CD1c-positive myeloid dendritic cell (primary cell): ENCODE data around the gene ETV2.
"Not testable (repeated sequence)": the region's sequence is repeated elsewhere in the genome, so short reads cannot be mapped to it uniquely, and the experiment has no call there.

Source experiments
- DNase-seq: peaks from one replicate; pipeline ENCODE4 v3.0.0-alpha.2; 2016; ENCODE audit errors: extremely low spot score

Gene ETV2, protein sequence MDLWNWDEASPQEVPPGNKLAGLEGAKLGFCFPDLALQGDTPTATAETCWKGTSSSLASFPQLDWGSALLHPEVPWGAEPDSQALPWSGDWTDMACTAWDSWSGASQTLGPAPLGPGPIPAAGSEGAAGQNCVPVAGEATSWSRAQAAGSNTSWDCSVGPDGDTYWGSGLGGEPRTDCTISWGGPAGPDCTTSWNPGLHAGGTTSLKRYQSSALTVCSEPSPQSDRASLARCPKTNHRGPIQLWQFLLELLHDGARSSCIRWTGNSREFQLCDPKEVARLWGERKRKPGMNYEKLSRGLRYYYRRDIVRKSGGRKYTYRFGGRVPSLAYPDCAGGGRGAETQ

DNA sequence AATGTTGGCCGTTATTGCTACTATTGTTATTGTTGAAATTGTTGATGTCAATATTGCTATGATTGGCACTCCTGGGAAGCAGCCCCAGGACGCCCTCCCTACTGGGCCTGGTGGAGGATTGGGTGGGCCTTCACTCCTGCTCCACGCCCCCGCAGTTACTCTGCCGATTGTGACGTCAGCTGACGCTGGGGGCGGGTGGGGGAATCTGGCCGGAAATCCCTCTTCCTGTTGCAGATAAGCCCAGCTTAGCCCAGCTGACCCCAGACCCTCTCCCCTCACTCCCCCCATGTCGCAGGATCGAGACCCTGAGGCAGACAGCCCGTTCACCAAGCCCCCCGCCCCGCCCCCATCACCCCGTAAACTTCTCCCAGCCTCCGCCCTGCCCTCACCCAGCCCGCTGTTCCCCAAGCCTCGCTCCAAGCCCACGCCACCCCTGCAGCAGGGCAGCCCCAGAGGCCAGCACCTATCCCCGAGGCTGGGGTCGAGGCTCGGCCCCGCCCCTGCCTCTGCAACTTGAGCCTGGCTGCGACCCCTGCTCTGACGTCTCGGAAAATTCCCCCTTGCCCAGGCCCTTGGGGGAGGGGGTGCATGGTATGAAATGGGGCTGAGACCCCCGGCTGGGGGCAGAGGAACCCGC is at the start of gene ETV2:
ETV2 (plus strand) TSS at position 231 of the 637 bp plus-strand sequence. CDS start 716 bp downstream, outside the sequence.
- peak; percentile 55 for DNase-seq

DNA sequence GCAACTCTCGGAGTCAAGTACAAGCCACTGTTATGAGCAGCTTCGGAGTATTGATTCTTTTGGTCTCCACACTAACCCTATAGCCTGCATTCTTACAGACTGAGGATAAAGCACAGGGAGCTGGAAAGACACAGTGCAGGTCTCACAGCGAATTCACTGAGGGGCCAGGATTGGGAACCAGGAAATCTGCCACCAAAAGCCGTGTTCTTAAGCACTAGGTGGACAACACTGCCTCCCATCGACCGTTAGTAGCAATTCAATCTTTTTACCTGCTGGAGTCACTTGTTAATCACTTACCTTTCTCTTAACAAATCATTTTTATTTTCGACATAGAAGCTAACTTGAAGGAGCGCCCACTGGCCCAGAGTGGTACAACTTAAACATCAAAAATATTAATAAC is 49.3 kb upstream of the ETV2 start:
- peak; percentile 42 for DNase-seq

DNA sequence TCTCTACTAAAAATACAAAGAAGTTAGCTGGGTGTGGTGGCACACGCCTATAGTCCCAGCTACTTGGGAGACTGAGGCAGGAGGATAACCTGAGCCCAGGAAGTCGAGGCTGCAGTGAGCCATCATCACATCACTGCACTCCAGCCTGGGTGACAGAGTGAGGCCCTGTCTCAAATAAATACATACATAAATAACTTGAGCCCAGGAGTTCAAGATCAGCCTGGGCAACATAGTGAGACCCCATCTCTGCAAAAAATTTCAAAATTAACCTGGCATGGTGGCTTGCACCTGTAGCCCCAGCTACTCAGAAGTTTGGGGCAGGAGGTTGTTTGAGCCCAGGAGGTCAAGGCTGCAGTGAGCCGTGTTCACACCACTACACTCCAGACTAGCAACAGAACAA is 46.5 kb upstream of the ETV2 start:
- DNase-seq, result not testable (repeated sequence)

DNA sequence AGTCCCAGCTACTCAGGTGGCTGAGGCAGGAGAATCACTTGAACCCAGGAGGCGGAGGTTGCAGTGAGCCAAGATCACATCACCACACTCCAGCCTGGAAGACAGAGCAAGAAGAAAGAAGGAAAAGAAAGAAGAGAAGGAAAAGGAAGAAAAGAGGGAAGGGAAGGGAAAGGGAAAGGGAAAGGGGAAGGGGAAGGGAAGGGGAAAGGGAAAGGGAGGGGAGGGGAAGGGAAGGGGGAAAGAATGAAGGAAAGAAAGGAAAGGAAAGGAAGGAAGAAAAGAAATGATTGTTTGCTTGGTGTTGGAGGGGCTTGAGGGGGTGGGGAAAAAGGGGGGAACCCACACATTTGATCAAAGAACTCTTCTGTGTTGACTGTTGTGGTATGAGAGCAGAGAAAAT is 45.6 kb upstream of the ETV2 start:
- no peak for DNase-seq

DNA sequence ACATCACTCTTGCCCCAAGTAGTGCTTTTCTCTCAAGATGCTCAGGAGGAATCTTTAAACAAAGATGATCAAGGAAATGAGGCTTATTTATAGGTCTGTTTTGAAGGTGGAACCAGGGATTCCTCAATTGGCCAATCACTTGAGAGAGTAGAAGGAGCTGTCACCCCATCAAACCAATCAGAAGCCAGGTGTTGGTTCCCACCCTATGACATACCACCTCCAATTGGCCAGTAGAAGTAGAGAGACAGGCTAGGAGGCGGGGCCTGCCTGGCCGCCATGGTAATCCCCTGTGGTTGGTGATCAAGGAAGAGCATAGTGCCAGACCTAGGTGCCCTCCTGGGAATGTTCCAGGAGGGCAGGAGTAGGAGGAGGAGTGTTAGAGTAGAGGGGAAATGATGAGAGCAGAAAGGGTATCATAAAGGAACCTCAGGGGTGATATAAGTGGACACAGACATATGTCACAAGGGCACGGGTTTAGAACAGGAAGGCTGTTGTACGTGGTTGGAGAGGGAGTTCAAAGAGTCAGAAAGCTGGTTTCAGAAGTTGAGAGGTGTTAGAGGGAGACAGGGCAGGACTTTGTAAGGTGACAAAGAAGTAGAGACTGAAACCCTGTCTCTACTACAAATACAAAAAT is 45.1 kb upstream of the ETV2 start:
- peak; percentile 17 for DNase-seq

DNA sequence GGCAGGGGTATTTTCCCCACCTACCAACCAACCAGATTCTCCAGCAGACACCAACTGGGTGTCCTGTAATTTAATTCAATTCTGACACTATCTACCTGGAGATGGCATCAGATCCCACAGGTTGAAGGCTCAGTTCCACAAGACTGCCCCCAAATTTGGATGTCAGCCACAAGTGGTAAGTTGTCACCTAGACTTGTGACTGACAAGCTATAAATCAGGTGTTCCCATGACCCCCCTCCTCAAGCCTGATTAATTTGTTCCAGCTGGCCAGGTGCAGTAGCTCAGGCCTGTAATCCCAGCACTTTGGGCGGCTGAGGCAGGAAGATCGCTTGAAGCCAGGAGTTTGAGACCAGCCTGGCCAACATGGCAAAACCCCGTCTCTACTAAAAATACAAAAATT is 39.6 kb upstream of the ETV2 start:
- no peak for DNase-seq

DNA sequence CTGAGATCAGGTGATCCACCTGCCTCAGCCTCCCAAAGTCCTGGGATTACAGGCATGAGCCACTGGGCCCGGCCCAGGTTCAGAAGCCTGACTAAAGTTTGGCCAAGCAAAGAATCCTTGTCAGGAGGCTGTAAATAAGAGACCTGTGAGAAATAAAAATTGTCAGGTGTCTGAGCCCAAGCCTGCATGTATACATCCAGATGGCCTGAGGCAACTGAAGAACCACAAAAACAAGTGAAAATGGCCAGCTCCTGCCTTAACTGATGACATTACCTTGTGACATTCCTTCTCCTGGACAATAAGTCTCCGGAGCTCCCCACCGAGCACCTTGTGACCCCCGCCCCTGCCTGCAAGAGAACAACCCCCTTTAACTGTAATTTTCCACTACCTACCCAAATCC is 37.1 kb upstream of the ETV2 start:
- DNase-seq, result not testable (repeated sequence)

DNA sequence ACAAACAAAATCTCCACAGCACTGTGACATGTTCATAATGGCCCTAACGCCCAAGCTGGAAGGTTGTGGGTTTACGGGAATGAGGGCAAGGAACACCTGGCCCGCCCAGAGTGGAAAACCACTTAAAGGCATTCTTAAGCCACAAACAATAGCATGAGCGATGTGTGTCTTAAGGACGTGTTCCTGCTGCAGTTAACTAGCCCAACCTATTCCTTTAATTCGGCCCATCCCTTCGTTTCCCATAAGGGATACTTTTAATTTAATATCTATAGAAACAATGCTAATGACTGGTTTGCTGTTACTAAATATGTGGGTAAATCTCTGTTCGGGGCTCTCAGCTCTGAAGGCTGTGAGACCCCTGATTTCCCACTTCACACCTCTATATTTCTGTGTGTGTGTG is 34.4 kb upstream of the ETV2 start:
- DNase-seq, result not testable (repeated sequence)

DNA sequence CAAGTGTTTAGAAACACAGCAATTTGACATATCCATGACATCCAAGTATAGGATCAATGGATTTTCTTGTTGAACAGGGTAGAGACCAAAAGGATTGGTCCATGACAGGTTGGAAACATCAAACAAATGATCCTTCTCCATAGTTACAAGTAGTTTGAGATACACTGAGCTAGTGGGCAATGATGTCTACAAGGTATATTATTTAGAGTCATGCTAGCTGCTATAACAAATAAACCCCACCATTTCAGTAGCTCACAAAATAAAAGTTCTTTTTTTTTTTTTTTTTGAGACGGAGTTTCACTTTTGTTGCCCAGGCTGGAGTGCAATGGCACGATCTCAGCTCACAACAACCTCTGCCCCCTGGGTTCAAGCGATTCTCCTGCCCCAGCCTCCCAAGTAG is 33.9 kb upstream of the ETV2 start:
- DNase-seq, result no peak

DNA sequence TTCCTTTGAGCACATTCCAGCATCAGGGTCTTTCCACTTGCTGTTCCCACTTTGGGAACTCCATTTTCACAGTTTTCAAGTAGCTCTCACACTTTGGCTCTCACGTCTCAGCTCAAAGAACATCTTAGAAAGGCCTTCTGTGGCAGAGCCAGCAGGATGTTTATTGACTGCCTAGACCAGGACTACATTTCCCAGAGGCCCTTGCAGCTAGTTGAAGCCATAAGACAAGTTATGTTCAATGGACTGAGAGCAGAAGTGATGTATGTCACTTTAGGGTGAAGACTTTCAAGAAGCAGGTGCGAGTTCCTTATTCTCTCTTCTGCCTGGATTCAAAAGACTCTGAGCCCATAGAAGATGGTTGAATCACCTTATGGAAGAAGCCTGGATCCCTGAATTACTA is 33.3 kb upstream of the ETV2 start:
- peak; percentile 29 for DNase-seq

DNA sequence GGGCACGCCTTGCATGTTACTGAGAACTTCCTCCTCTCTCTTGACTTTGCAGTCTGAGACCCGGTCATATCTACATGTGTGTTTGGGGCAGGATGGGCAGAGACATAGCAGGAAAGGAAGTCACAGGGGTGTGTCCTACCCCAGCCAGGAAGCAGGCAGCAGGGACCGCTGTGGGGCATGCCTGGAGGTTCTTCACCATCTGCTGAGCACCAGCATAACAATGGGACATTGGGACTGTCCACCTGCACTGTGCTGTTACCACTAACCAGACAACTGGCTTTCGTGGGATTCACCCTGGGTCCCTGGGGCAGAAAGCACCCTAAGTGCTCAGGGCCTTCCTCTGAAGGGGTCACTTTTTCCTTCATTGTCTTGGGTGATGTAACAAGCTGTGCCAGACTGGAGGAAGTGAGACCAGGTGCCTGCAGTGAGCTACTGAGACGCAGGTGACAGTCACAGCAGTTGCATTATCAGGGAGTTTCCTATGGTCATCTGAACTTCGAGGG is 31.6 kb upstream of the ETV2 start:
- peak; percentile 31 for DNase-seq

DNA sequence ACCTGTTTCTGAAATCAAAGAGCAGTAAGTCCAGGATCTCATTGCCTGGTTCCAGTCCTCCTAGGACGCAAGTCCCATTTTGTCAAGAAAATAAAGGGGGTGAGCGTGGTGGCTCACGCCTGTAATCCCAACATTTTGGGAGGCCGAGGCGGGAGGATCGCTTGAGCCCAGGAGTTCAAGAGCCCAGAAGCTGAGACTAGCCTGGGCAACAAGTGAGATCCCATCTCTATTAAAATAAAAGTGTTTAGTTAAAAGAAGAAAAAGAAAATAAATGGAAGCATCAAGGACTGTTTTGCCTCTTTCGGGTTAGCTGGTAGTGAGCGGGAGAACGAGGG is 29.4 kb upstream of the ETV2 start:
- DNase-seq, result no peak

DNA sequence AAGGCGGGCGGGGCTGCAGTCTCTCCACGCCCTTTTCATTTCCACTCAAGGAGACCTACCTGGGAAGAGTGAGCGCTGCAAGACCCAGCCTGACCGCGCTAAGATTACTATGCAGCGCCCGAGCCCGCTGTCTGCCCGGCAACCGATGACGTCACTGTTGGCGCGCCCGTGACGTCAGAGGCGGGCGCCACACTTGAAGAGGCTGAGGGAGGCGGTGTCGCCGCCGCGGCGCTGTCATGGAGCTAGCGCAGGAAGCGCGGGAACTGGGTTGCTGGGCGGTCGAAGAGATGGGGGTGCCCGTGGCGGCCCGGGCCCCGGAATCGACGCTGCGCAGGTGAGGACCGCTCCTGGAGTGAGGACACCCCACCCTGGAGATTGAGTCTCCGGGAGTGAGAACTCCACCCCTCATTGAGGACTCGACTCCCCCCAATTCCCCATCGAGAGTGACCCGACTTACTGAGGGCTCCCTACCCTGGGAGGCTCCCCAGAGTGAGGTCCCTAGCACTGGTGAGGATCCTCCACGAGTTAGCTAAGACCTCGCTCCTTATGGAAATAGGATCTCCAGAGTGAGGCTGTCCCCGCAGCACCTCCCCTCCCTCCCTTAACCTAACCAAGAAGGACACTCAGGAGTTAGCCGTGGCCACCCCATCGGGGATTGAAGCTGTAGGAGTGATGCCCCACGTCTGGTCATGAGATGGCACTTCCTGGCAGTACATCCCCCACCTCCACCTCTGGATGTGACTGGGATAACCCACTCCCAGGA is 28.8 kb upstream of the ETV2 start, which contains the start of gene HAUS5:
HAUS5 (plus strand) TSS at position 177 of the 763 bp plus-strand sequence; CDS start at position 237, 60 bp downstream.
- DNase-seq, result peak; percentile 98

DNA sequence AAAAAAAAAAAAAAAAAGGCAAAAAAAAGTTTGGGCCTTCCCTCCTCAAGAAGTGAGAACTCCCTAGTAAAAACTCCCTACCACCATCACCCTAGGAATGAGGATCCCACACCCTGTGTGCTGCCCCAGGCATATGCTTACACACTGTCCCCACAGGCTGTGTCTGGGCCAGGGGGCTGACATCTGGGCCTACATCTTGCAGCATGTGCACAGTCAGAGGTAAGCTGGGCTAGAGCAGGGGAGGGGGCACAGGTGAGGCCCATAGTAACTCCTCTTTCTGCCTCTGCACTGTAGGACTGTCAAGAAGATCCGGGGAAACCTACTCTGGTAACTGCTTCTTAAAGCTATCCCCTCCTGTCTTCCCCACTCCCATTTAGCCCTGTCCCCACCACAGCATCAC is 28.0 kb upstream of the ETV2 start:
- DNase-seq, result no peak

DNA sequence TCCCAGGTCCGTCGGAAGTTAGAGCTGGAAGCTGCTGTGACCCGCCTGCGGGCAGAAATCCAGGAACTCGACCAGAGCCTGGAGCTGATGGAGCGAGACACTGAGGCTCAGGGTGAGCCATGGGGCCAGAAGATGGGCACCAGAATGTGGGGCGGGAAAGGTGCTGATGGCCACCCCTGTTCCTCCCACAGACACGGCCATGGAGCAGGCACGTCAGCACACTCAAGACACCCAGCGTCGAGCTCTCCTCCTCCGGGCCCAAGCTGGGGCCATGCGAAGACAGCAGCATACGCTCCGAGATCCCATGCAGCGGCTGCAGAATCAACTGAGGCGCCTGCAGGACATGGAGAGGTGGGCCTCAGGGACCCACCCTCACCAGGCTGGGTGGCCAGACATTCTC is 26.5 kb upstream of the ETV2 start:
- DNase-seq, result no peak

DNA sequence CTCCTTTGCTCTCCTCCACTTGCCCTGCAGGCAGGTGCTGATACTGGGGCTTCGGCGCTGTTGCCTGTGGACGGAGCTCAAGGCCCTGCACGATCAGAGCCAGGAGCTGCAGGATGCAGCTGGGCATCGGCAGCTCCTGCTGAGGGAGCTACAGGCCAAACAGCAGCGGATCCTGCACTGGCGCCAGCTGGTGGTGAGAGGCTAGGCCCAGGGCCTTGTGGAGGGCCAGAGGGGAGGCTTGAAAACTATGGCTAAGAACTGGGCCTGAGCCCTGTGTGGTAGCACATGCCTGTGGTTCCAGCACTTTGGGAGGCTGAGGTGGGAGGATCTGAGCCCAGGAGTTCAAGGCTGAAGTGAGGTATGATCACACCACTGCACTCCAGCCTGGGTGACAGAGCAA is 22.7 kb upstream of the ETV2 start:
- no peak for DNase-seq

DNA sequence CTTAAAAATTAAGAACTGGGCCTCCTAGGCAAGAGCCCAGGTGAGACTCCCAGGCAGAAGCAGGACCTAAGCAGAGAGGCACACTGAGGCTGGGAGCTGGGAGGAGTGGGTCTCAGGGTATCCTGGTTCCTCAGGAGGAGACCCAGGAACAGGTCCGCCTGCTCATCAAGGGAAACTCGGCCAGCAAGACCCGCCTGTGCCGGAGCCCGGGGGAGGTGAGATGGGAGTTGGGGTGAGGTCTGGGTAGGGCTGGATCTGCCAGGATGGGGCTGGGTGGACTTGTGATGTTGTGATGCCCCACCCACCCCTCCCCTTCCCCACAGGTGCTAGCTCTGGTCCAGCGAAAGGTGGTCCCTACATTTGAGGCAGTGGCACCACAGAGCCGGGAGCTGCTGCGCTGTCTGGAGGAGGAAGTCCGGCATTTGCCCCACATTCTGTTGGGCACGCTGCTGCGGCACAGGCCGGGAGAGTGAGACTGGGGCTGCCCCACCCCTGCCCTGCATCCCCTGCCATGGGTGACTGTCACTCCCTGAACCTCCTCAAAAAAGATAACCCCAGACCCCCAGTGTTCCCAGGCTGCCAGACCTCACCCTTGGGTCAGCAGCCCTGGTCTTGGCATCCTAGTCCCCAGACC is 22.1 kb upstream of the ETV2 start:
- DNase-seq, result no peak

DNA sequence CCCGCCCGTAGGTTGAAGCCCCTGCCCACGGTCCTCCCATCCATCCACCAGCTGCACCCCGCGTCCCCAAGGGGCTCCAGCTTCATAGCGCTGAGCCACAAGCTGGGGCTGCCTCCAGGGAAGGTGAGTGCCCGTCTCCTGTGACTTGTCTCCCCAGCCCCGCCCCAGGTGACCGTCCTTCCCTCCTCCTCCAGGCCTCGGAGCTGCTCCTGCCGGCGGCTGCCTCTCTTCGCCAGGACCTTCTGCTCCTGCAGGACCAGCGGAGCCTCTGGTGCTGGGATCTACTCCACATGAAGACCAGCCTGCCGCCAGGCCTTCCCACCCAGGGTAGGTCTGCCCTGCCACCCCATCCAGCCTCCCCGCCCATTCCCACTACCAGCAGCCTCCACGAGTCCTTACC is 21.5 kb upstream of the ETV2 start:
- no peak for DNase-seq

DNA sequence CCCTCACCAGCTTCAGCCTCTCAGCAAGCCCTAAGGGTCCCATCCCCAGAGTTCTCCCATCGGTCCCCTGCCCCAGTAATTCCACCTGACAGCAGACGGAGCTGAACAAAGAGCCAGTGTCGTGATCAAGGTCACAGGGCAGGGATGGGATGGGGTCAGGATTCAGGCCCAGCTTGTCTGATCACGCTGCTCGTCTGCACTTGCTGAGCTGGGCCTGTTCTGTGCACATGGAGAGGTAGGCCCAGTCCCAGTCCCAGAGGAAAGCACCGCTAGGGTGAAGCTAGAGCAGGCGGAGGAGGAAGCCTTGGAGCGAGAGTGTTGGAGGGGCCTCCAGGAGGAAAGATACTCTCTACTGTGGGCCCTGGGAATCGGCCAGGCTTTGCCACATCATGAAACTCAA is 19.8 kb upstream of the ETV2 start:
- DNase-seq, result no peak

DNA sequence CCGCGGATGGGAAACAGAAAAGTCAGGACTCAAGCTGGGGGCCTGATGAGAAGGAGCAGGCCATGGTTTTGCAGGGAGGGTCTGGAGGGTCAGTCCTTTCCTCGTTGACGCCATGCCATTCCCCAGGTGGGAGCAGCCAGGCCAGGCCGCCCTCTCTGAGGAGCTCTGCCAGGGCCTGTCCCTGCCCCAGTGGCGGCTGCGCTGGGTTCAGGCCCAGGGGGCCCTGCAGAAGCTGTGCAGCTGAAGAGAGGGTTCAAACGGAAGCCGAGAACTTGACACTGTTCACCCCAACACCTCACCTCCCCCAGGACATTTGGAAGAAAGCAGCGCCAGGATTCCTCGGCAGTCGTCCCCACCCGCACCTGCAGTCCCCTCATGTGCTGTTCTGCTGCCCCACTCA is 18.8 kb upstream of the ETV2 start:
- no peak for DNase-seq

DNA sequence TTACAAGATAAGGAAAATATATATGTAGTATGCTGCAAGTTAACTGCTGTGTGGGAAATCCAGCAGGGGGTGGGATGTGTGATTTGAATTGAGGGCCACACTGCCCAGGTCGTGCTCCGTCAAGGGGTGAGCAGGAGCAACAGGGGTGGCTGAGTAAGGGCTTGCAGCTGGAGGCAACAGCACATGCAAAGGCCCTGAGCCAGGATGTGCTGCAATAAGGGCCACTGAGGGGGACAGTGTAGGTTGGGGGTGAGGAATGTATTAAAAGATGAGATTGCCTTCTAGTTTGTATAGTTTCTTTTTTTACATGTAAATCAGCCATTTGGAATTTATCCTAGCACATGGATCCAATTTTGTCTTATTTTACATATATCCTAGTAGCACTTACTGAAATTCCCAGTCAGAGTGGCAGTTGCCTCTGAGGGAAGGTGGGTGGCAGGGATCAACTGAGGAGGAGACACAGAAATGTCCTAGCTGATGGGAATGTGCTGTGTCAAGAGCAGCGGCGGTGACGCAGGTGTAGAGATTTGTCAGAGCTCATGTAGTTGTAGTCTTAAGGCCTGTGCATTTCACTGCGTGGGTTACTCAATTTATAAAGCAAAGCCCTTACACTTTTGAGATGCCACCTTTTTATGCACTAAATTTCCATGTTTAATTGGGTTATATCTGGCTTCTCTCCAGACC is 18.1 kb upstream of the ETV2 start:
- no peak for DNase-seq
